SU-DHL-6 (cell line): ENCODE data around the gene SLC24A3.

Experiments
- H2AFZ ChIP-seq: fragments of 200-600 bp; sonication (generic); 2 replicates; pipeline ENCODE4 v1.6.1; 2014; ENCODE audit warnings: low read depth, mild to moderate bottlenecking, moderate library complexity, mixed read lengths, antibody characterized with exemption, low read length; ENCODE audit not compliant: severe bottlenecking
- H3F3A ChIP-seq: fragments of 200-600 bp; shearing (Covaris generic); 2 replicates; pipeline ENCODE4 v1.6.0; 2016; ENCODE audit warnings: antibody characterized with exemption, mild to moderate bottlenecking; ENCODE audit not compliant: insufficient read depth
- H3K27ac ChIP-seq: fragments of 200-600 bp; sonication (generic); 2 replicates; pipeline ENCODE4 v1.5.1; 2016; ENCODE audit warnings: low read depth, mild to moderate bottlenecking, low read length, moderate library complexity, mixed read lengths
- H3K27me3 ChIP-seq: fragments of 200-600 bp; sonication (generic), shearing (Covaris generic); 2 replicates; pipeline ENCODE4 v1.6.0; 2014; ENCODE audit warnings: mild to moderate bottlenecking, low read length
- H3K36me3 ChIP-seq: fragments of 200-600 bp; sonication (generic); 2 replicates; pipeline ENCODE4 v1.6.1; 2014; ENCODE audit warnings: mild to moderate bottlenecking, low read length, mixed read lengths
- H3K4me2 ChIP-seq: fragments of 300-600, 200-600 bp; shearing (Covaris generic), sonication (generic); 2 replicates; pipeline ENCODE4 v1.6.0; 2014; ENCODE audit warnings: low read length, low read depth, mild to moderate bottlenecking; ENCODE audit not compliant: poor library complexity, severe bottlenecking
- H3K4me3 ChIP-seq: fragments of 200-600 bp; sonication (generic); 2 replicates; pipeline ENCODE4 v1.5.1; 2014; ENCODE audit warnings: antibody characterized with exemption, low read length, mild to moderate bottlenecking, mixed read lengths; ENCODE audit not compliant: insufficient read depth, poor library complexity, severe bottlenecking
- H3K79me2 ChIP-seq: fragments of 200-600 bp; sonication (generic); 2 replicates; pipeline ENCODE4 v1.6.1; 2014; ENCODE audit warnings: mild to moderate bottlenecking, low read length, moderate library complexity; ENCODE audit not compliant: insufficient read depth
- H3K9ac ChIP-seq: fragments of 200-600 bp; sonication (generic); 2 replicates; pipeline ENCODE4 v1.7.0; 2014; ENCODE audit warnings: mild to moderate bottlenecking, low read length
- H3K9me2 ChIP-seq: fragments of 200-600 bp; sonication (generic); replicated peaks from 2 replicates; pipeline ENCODE4 v1.6.1; 2014; ENCODE audit warnings: low read length; ENCODE audit not compliant: insufficient read depth
- H3K9me3 ChIP-seq: fragments of 200-600 bp; sonication (generic); 2 replicates; pipeline ENCODE4 v1.6.1; 2014; ENCODE audit warnings: low read length, mixed read lengths; ENCODE audit not compliant: insufficient read depth
- H4K20me1 ChIP-seq: fragments of 200-600 bp; sonication (generic); 2 replicates; pipeline ENCODE4 v1.6.1; 2014; ENCODE audit warnings: low read depth, mild to moderate bottlenecking, antibody characterized with exemption, low read length, moderate library complexity, mixed read lengths
- CTCF ChIP-seq: fragments of 200-600 bp; sonication (generic); IDR thresholded peaks from one replicate; pipeline ENCODE4 v1.5.1; 2017; ENCODE audit warnings: antibody characterized with exemption, mild to moderate bottlenecking, low read length, moderate library complexity; ENCODE audit not compliant: insufficient read depth, poor library complexity, severe bottlenecking
- EZH2phosphoT487 ChIP-seq: fragments of 200-600 bp; sonication (generic), shearing (Covaris generic); conservative IDR thresholded peaks from 2 replicates; pipeline ENCODE4 v1.6.1; 2018; ENCODE audit warnings: mild to moderate bottlenecking, antibody characterized with exemption, low read length, moderate library complexity, mixed read lengths

Gene SLC24A3

GRCh38 chr20:19715986-19716385, 503.5 kb downstream of the SLC24A3 start:
- Histone ChIP-seq H3K9me2 (no peaks in the 10 kb centered on the region), H3K36me3 (no peaks in the 10 kb centered on the region), H2AFZ (no peak overlapping the region), H3F3A (no peaks in the 10 kb centered on the region), H3K4me2 (no peak overlapping the region), H3K9ac (no peak overlapping the region), H4K20me1 (no peaks in the 10 kb centered on the region), H3K27ac (no peak overlapping the region), H3K27me3 (no peaks in the 10 kb centered on the region), H3K79me2 (no peaks in the 10 kb centered on the region), H3K4me3 (no peak overlapping the region), H3K9me3 (no peaks in the 10 kb centered on the region)
- TF ChIP-seq CTCF (no peak), EZH2phosphoT487 (no peak)

- Histone ChIP-seq H3K4me2 (no peak overlapping the region), H3K9ac (no peak overlapping the region), H3K9me3 (no peaks in the 10 kb centered on the region), H4K20me1 (no peaks in the 10 kb centered on the region), H3K27me3 (no peaks in the 10 kb centered on the region), H3K36me3 (no peaks in the 10 kb centered on the region), H3K4me3 (no peak overlapping the region), H3K27ac (no peak overlapping the region), H2AFZ (no peak overlapping the region), H3F3A (no peaks in the 10 kb centered on the region), H3K9me2 (no peaks in the 10 kb centered on the region), H3K79me2 (no peaks in the 10 kb centered on the region)
- no peak for TF ChIP-seq CTCF
- no peak for TF ChIP-seq EZH2phosphoT487
Measured at GRCh38 chr20:19718880-19719279, 506.4 kb downstream of the SLC24A3 start.

DNA sequence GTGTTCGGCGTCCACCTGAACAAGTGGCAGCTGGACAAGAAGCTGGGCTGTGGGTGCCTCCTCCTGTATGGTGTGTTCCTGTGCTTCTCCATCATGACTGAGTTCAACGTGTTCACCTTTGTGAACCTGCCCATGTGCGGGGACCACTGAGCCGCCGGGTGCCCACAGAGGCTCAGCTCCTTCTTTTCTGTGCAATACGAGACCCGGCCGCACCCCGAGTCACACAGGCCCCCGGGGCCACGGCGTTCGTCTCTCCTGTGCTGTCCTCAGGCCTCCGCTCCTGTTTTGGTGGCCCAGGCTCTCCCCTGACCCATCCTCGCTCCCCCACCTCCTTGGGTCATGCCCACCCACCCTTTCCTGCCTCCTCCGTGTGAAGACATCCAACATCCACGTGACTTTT, 508.5 kb downstream of the SLC24A3 start:
- no peaks in the 10 kb centered on the region for H3K79me2 ChIP-seq
- H3K27ac ChIP-seq: no peak overlapping the region
- TF ChIP-seq EZH2phosphoT487 (no peak), CTCF (no peak)
- no peaks in the 10 kb centered on the region for H3K27me3 ChIP-seq
- no peaks in the 10 kb centered on the region for H3K9me2 ChIP-seq
- H2AFZ ChIP-seq: no peak overlapping the region
- no peaks in the 10 kb centered on the region for H3K36me3 ChIP-seq
- H4K20me1 ChIP-seq: no peaks in the 10 kb centered on the region
- no peak overlapping the region for H3K9ac ChIP-seq
- no peak overlapping the region for H3K4me2 ChIP-seq
- H3F3A ChIP-seq: no peaks in the 10 kb centered on the region
- no peak overlapping the region for H3K4me3 ChIP-seq
- no peaks in the 10 kb centered on the region for H3K9me3 ChIP-seq
